GM23248 (cell line): ENCODE data around the gene MRTFB.

Source experiments
- EZH2 ChIP-seq: fragments of 200-600 bp; sonication (generic); IDR thresholded peaks from 2 replicates; pipeline ENCODE4 v1.6.1; 2018; ENCODE audit warnings: antibody characterized with exemption, mild to moderate bottlenecking; ENCODE audit not compliant: insufficient read depth, poor library complexity, severe bottlenecking
- EZH2phosphoT487 ChIP-seq: fragments of 200-600 bp; sonication (generic); IDR thresholded peaks from 2 replicates; pipeline ENCODE4 v1.6.1; 2018; ENCODE audit warnings: antibody characterized with exemption, moderate library complexity, mild to moderate bottlenecking, low read depth; ENCODE audit not compliant: insufficient read depth

DNA sequence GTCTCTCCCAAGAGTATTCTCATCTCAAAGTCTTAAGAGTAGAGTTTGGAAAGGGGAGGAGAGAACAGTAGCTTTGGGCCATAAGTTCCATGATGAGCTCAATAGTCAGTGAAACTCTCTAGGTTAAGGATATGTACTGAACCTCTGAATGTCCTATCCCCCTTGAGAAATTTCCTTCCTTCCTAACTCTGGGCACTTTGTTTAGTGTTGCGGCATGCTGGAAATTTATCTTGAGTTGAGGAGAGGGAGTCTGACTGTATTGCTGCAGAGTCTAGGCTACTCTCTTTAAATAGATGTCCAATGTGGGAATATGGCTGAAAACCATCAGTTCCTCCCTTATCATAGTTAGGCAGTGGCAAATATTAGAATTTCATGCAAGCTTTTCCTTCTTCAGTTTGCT lies 16.1 kb downstream of the MRTFB start:
- TF ChIP-seq EZH2 (no peak), EZH2phosphoT487 (no peak)
